ENCODE results near the gene PBLD. TPM values are rescaled to one million over a fixed set of nuclear protein-coding genes. Genes with fewer than 3 reads are reported as not detected.

PBLD gene
- 1 to 10 TPM; 1.9 to 2.7 TPM for total RNA-seq

- H3K4me3 Mint-ChIP-seq: peak within 1 kb of the TSS; percentile 97 to 99
- ATAC-seq (replicated peaks in 1 of 2) (peak; percentile 12 to 23), DNase-seq (peak; percentile 65 to 68)
- H3K9me3 Mint-ChIP-seq: no peaks in the 10 kb centered on the region
- peaks cover 20 to 42% of the 10 kb centered on the region in 2 donors for H3K36me3 Mint-ChIP-seq (ENCODE audit: insufficient read depth in 2 of 2)
- H3K27ac Mint-ChIP-seq: peak within 1 kb of the TSS; percentile 96
- no peaks in the 10 kb centered on the region for H3K27me3 Mint-ChIP-seq (ENCODE audit: low read depth)
- H3K4me1 Mint-ChIP-seq (ENCODE audit: low read depth): peaks cover 64% of the 10 kb centered on the region
These were observed at the start of gene PBLD for GRCh38 chr10:68332259-68333057. TSS of gene PBLD (minus strand) at chr10:68332928. CDS start at chr10:68306844, 26,084 bp downstream.

- Mint-ChIP-seq H3K4me3 (no peak overlapping the region), H3K36me3 (ENCODE audit: insufficient read depth in 2 of 2) (peaks cover 12 to 36% of the 10 kb centered on the region in 2 donors), H3K27ac (no peak overlapping the region), H3K9me3 (peaks cover 2 to 4% of the 10 kb centered on the region in 2 donors), H3K27me3 (ENCODE audit: low read depth) (no peaks in the 10 kb centered on the region), H3K4me1 (ENCODE audit: low read depth) (no peaks in the 10 kb centered on the region)
- no peak for DNase-seq
- ATAC-seq (replicated peaks in 1 of 2): no peak
These were observed 38.9 kb upstream of the PBLD start for GRCh38 chr10:68371604-68372003.

- no peak for DNase-seq
- H3K27me3 Mint-ChIP-seq (ENCODE audit: low read depth): no peaks in the 10 kb centered on the region
- no peak for ATAC-seq (replicated peaks in 1 of 2)
- H3K27ac Mint-ChIP-seq: no peak overlapping the region
- no peak overlapping the region for H3K4me3 Mint-ChIP-seq
- peaks cover 8% of the 10 kb centered on the region for H3K4me1 Mint-ChIP-seq (ENCODE audit: low read depth)
- H3K9me3 Mint-ChIP-seq: peaks cover 2% of the 10 kb centered on the region in 2 donors
- peaks cover 7 to 16% of the 10 kb centered on the region in 2 donors for H3K36me3 Mint-ChIP-seq (ENCODE audit: insufficient read depth in 2 of 2)
These were observed 34.4 kb upstream of the PBLD start for GRCh38 chr10:68367121-68367520.

GRCh38 chr10:68366600-68366999 lies 33.9 kb upstream of the PBLD start:
- H3K4me3 Mint-ChIP-seq: no peak overlapping the region
- peaks cover 6 to 14% of the 10 kb centered on the region in 2 donors for H3K36me3 Mint-ChIP-seq (ENCODE audit: insufficient read depth in 2 of 2)
- H3K27me3 Mint-ChIP-seq (ENCODE audit: low read depth): no peaks in the 10 kb centered on the region
- DNase-seq (no peak), ATAC-seq (replicated peaks in 1 of 2) (no peak)
- peaks cover 8% of the 10 kb centered on the region for H3K4me1 Mint-ChIP-seq (ENCODE audit: low read depth)
- no peak overlapping the region for H3K27ac Mint-ChIP-seq
- peaks cover 2% of the 10 kb centered on the region in 2 donors for H3K9me3 Mint-ChIP-seq

- Mint-ChIP-seq H3K27ac (peak overlapping the region; percentile 69), H3K4me3 (no peak overlapping the region), H3K4me1 (ENCODE audit: low read depth) (peaks cover 8% of the 10 kb centered on the region), H3K9me3 (peaks cover 2% of the 10 kb centered on the region in 2 donors), H3K27me3 (ENCODE audit: low read depth) (no peaks in the 10 kb centered on the region), H3K36me3 (ENCODE audit: insufficient read depth in 2 of 2) (peaks cover 5 to 8% of the 10 kb centered on the region in 2 donors)
- ATAC-seq (replicated peaks in 1 of 2) (peak; percentile 36 to 61), DNase-seq (no peak)
These were observed 32.9 kb upstream of the PBLD start for GRCh38 chr10:68365611-68366010.

GRCh38 chr10:68364101-68364886 lies 31.6 kb upstream of the PBLD start:
- H3K27me3 Mint-ChIP-seq (ENCODE audit: low read depth): no peaks in the 10 kb centered on the region

GRCh38 chr10:68362590-68362989 lies 29.9 kb upstream of the PBLD start:
- Mint-ChIP-seq H3K27me3 (ENCODE audit: low read depth) (no peaks in the 10 kb centered on the region), H3K27ac (no peak overlapping the region), H3K9me3 (no peaks in the 10 kb centered on the region), H3K4me1 (ENCODE audit: low read depth) (peaks cover 8% of the 10 kb centered on the region), H3K4me3 (no peak overlapping the region), H3K36me3 (ENCODE audit: insufficient read depth in 2 of 2) (peaks cover 2 to 4% of the 10 kb centered on the region in 2 donors)
- DNase-seq (no peak), ATAC-seq (replicated peaks in 1 of 2) (no peak)

More at GRCh38 chr10:68364101-68364886, 31.6 kb upstream of the PBLD start:
- no peaks in the 10 kb centered on the region for H3K9me3 Mint-ChIP-seq
- ATAC-seq (replicated peaks in 1 of 2): no peak
- peaks cover 8% of the 10 kb centered on the region for H3K4me1 Mint-ChIP-seq (ENCODE audit: low read depth)
- DNase-seq: no peak
- H3K27ac Mint-ChIP-seq: peak overlapping the region; percentile 63
- peaks cover 2 to 5% of the 10 kb centered on the region in 2 donors for H3K36me3 Mint-ChIP-seq (ENCODE audit: insufficient read depth in 2 of 2)
- no peak overlapping the region for H3K4me3 Mint-ChIP-seq

GRCh38 chr10:68359189-68359588 lies 26.5 kb upstream of the PBLD start:
- ATAC-seq (replicated peaks in 1 of 2) (no peak), DNase-seq (no peak)
- Mint-ChIP-seq H3K36me3 (ENCODE audit: insufficient read depth in 2 of 2) (peaks cover 2 to 6% of the 10 kb centered on the region in 2 donors), H3K4me1 (ENCODE audit: low read depth) (no peaks in the 10 kb centered on the region), H3K27ac (no peak overlapping the region), H3K27me3 (ENCODE audit: low read depth) (no peaks in the 10 kb centered on the region), H3K4me3 (no peak overlapping the region), H3K9me3 (no peaks in the 10 kb centered on the region)

- no peaks in the 10 kb centered on the region for H3K9me3 Mint-ChIP-seq
- no peak overlapping the region for H3K27ac Mint-ChIP-seq
- no peak overlapping the region for H3K4me3 Mint-ChIP-seq
- peaks cover 2 to 9% of the 10 kb centered on the region in 2 donors for H3K36me3 Mint-ChIP-seq (ENCODE audit: insufficient read depth in 2 of 2)
- ATAC-seq (replicated peaks in 1 of 2) (no peak), DNase-seq (no peak)
- no peaks in the 10 kb centered on the region for H3K4me1 Mint-ChIP-seq (ENCODE audit: low read depth)
- H3K27me3 Mint-ChIP-seq (ENCODE audit: low read depth): no peaks in the 10 kb centered on the region
These were observed 20.8 kb upstream of the PBLD start for GRCh38 chr10:68353537-68353936.

- Mint-ChIP-seq H3K9me3 (no peaks in the 10 kb centered on the region), H3K27ac (peak overlapping the region; percentile 51), H3K4me3 (no peak overlapping the region), H3K4me1 (ENCODE audit: low read depth) (peaks cover 19% of the 10 kb centered on the region), H3K36me3 (ENCODE audit: insufficient read depth in 2 of 2) (peaks cover 2 to 21% of the 10 kb centered on the region in 2 donors), H3K27me3 (ENCODE audit: low read depth) (no peaks in the 10 kb centered on the region)
- DNase-seq: peak; percentile 36 to 49
- peak; percentile 57 to 59 for ATAC-seq (replicated peaks in 1 of 2)
These were observed 15.6 kb upstream of the PBLD start for GRCh38 chr10:68348265-68348741.

GRCh38 chr10:68346774-68347173 lies 14.0 kb upstream of the PBLD start:
- no peak for DNase-seq
- peak overlapping the region; percentile 82 for H3K27ac Mint-ChIP-seq
- H3K27me3 Mint-ChIP-seq (ENCODE audit: low read depth): no peaks in the 10 kb centered on the region
- ATAC-seq (replicated peaks in 1 of 2): peak in 1 of 2 donors; percentile 34
- no peaks in the 10 kb centered on the region for H3K9me3 Mint-ChIP-seq
- peaks cover 4 to 29% of the 10 kb centered on the region in 2 donors for H3K36me3 Mint-ChIP-seq (ENCODE audit: insufficient read depth in 2 of 2)
- peaks cover 30% of the 10 kb centered on the region for H3K4me1 Mint-ChIP-seq (ENCODE audit: low read depth)
- H3K4me3 Mint-ChIP-seq: no peak overlapping the region

GRCh38 chr10:68345621-68346020 lies 12.9 kb upstream of the PBLD start:
- Mint-ChIP-seq H3K27ac (peak overlapping the region; percentile 7), H3K4me1 (ENCODE audit: low read depth) (peaks cover 35% of the 10 kb centered on the region), H3K36me3 (ENCODE audit: insufficient read depth in 2 of 2) (peaks cover 6 to 38% of the 10 kb centered on the region in 2 donors), H3K27me3 (ENCODE audit: low read depth) (no peaks in the 10 kb centered on the region), H3K9me3 (no peaks in the 10 kb centered on the region), H3K4me3 (no peak overlapping the region)
- no peak for ATAC-seq (replicated peaks in 1 of 2)
- no peak for DNase-seq

GRCh38 chr10:68342909-68343516 lies 10.3 kb upstream of the PBLD start:
- peak overlapping the region; percentile 92 for H3K27ac Mint-ChIP-seq
- no peaks in the 10 kb centered on the region for H3K27me3 Mint-ChIP-seq (ENCODE audit: low read depth)
- H3K9me3 Mint-ChIP-seq: no peaks in the 10 kb centered on the region
- H3K4me3 Mint-ChIP-seq: no peak overlapping the region
- peaks cover 58% of the 10 kb centered on the region for H3K4me1 Mint-ChIP-seq (ENCODE audit: low read depth)
- ATAC-seq (replicated peaks in 1 of 2): no peak
- H3K36me3 Mint-ChIP-seq (ENCODE audit: insufficient read depth in 2 of 2): peaks cover 13 to 56% of the 10 kb centered on the region in 2 donors
- DNase-seq: no peak
